K562 (cell line): ENCODE results near the gene SPATA16. TPM values are rescaled to one million over a fixed set of nuclear protein-coding genes. Genes with fewer than 3 reads are reported as not detected.

ENCODE experiments used
- BCL6 ChIP-seq: fragments of 250-450 bp; sonication (Bioruptor Pico); IDR thresholded peaks from 2 replicates; pipeline ENCODE4 v1.4.0; 2020
- BRD4 ChIP-seq: fragments of 200-600 bp; sonication (generic); IDR thresholded peaks from 2 replicates; pipeline ENCODE4 v1.6.1; 2017; ENCODE audit warnings: inconsistent platforms
- CCNT2 ChIP-seq: IDR thresholded peaks from 2 replicates; pipeline ENCODE4 v1.6.1; 2011; ENCODE audit warnings: borderline replicate concordance, low read depth, mild to moderate bottlenecking, moderate library complexity, mixed read lengths, low read length; ENCODE audit not compliant: insufficient read length; ENCODE audit errors: extremely low read depth
- ELF4 ChIP-seq: fragments of 450-650 bp; formaldehyde crosslinking; IDR thresholded peaks from 2 replicates; pipeline ENCODE4 v1.4.0; 2022; ENCODE audit warnings: missing genetic modification characterization
- GABPB1 ChIP-seq: sonication (generic); formaldehyde crosslinking; IDR thresholded peaks from 2 replicates; pipeline ENCODE4 v1.8.0; 2022; ENCODE audit warnings: mild to moderate bottlenecking, missing genetic modification reagents
- HMGXB4 ChIP-seq: sonication (generic); formaldehyde crosslinking; IDR thresholded peaks from 2 replicates; pipeline ENCODE4 v1.8.1; 2023; ENCODE audit warnings: mild to moderate bottlenecking, missing genetic modification reagents
- JUN ChIP-seq, 2 experiments: sonication (generic) in 1 of 2; formaldehyde crosslinking in 1 of 2; IDR thresholded peaks; 2 replicates each; pipeline versions ENCODE4 v1.6.1 to v1.8.0; 2012 to 2022; ENCODE audit warnings: borderline replicate concordance in 2 of 2, mild to moderate bottlenecking in 2 of 2, improper control_type of control experiment in 1 of 2, low read depth in 1 of 2, low read length in 1 of 2, missing genetic modification reagents in 1 of 2
- KLF6 ChIP-seq: fragments of 250-450 bp; sonication (Bioruptor Pico); IDR thresholded peaks from 2 replicates; pipeline ENCODE4 v1.4.0; 2020; ENCODE audit warnings: mild to moderate bottlenecking, moderate library complexity, borderline replicate concordance
- NCOA1 ChIP-seq: fragments of 450-650 bp; IDR thresholded peaks from 2 replicates; pipeline ENCODE4 v1.6.1; 2016; ENCODE audit warnings: low read depth
- PATZ1 ChIP-seq: fragments of 250-450 bp; sonication (Bioruptor Pico); IDR thresholded peaks from 2 replicates; pipeline ENCODE4 v1.5.0; 2020; ENCODE audit warnings: mild to moderate bottlenecking, borderline replicate concordance
- PRDM10 ChIP-seq: fragments of 450-650 bp; IDR thresholded peaks from 2 replicates; pipeline ENCODE4 v1.6.1; 2018; ENCODE audit not compliant: partially characterized antibody
- SFPQ ChIP-seq: fragments of 200-400 bp; formaldehyde crosslinking; IDR thresholded peaks from 2 replicates; pipeline ENCODE4 v1.6.1; 2017; ENCODE audit warnings: mild to moderate bottlenecking, low read depth, low read length, moderate library complexity
- ZEB2 ChIP-seq: fragments of 450-650 bp; IDR thresholded peaks from 2 replicates; pipeline ENCODE4 v1.6.1; 2016
- polyA plus RNA-seq, 8 experiments: library from polyadenylated mRNA; depleted of rRNA in 4 of 8; stranded (reverse) in 5 of 8; unstranded in 3 of 8; fragments of >200 nt; fragmentation: Nextera tagmentation in 2 of 8; fragmentation: Illumina TruSeq in 1 of 8; extraction: Ambion mirVana in 2 of 8; extraction: Trizol in 1 of 8; gene quantifications; 2 replicates each; pipeline versions ENCODE4 v1.2.1 to v1.2.3, GENCODE V29; 2011 to 2014; ENCODE audit warnings: inconsistent platforms in 1 of 8, missing spikeins in 1 of 8
- total RNA-seq, 7 experiments: library from RNA; depleted of rRNA in 6 of 7; stranded (reverse); fragments of >200 nt in 6 of 7; fragmentation: Illumina TruSeq in 2 of 7; extraction: Trizol in 2 of 7; gene quantifications; 2 replicates each; pipeline versions ENCODE4 v1.2.1 to v1.2.3, GENCODE V29; 2011 to 2021; ENCODE audit warnings: low replicate concordance in 1 of 7

The SPATA16 gene
- total and polyA plus RNA-seq, 9 of the 15 experiments (the other 6 are each of a cell fraction or from before 2014, with no cell fraction given) = not detected

- TF ChIP-seq PRDM10 (no peak), BRD4 (no peak), KLF6 (CRISPR knock-in tag) (no peak), SFPQ (no peak), CCNT2 (peak; percentile 33), PATZ1 (CRISPR knock-in tag) (no peak), ELF4 (CRISPR knock-in tag) (no peak), BCL6 (no peak), GABPB1 (CRISPR knock-in tag) (no peak), JUN (IDR thresholded peaks at IDR 0.05; ENCODE audit: borderline replicate concordance, low read depth, low read length) (no peak), JUN (CRISPR knock-in tag; IDR thresholded peaks at IDR 0.05; ENCODE audit: borderline replicate concordance) (no peak), ZEB2 (no peak), NCOA1 (no peak), HMGXB4 (CRISPR knock-in tag) (no peak)
Observed at GRCh38 chr3:172844428-172844827, 296.6 kb downstream of the SPATA16 start (continued).
